HG03571 (cell line): ENCODE data around the gene TRIM17.

Experiments used
- ATAC-seq: cut with Tn5 transposase; IDR thresholded peaks from one replicate; pipeline ENCODE4 v1.9.1; 2021; ENCODE audit not compliant: unreplicated experiment

The TRIM17 gene

DNA sequence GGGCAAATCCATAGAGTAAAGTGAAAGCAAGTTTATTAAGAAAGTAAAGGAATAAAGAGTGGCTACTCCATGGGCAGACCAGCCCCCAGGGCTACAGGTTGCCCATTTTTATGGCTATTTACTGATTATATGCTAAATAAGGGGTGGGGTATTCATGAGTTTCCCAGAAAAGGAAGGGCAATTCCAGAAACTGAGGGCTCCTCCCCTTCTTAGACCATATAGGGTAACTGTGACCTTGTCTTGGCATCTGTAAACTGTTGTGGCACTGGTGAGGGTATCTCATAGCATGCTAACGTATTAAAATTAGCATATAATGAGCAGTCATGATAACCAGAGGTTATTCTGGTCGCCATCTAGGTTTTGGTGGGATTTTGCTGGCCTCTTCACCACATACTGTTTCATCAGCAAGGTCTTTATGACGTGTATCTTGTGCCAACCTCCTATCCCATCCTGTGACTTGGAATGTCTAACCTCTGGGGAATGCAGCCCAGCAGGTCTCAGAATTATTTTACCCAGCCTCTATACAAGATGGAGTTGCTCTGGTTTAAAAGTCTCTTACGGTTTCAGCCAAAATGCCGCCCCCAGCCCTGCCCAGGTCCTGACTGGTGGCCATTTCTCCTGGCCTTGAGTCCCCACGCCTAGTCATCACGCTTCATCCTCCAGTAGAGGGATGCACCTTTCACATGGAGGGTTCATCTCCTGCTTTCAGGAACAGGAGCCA, 982 bp upstream of the TRIM17 start:
- no peak for ATAC-seq

DNA sequence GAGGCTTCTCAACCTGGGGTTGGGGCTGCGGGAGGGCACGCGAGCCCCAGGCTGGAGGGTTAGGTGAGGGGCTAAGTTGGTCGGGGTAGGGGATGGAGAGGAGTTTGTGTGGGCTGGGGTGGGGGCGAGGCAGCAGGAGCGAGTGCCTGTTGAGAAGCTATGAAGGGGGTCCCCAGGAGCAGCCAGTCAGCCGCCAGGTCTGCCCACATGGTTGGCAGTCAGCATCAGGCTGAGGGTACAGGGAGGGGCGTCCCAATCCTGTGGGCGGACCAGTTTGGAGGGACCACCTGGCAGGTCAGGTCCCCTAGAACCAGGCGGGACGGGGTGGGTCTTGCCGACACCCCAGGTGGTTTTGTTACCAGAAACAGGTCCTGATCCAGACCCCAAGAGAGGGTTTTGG, 400 bp upstream of the TRIM17 start:
- no peak for ATAC-seq

DNA sequence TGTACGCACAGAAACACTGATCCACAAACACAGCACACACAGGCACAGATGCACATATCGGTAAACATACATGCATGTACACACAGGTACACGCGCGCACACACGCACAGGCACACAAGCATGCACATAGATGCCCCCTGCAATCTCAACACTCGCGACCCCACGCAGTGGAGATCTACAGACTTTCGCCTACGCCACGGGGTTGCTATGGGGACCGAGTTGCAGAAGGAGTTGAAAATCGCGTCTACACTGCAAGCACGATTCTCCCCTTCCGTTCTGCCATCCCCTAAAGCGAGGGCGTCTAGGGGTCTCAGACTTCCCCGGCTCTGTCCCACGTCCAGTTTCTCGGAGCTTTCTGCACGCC, 826 bp downstream of the TRIM17 start:
- no peak for ATAC-seq

GRCh38 chr1:228415221-228415620, 1.4 kb downstream of the TRIM17 start:
- no peak for ATAC-seq

GRCh38 chr1:228414511-228415211, 2.0 kb downstream of the TRIM17 start:
- ATAC-seq = no peak

DNA sequence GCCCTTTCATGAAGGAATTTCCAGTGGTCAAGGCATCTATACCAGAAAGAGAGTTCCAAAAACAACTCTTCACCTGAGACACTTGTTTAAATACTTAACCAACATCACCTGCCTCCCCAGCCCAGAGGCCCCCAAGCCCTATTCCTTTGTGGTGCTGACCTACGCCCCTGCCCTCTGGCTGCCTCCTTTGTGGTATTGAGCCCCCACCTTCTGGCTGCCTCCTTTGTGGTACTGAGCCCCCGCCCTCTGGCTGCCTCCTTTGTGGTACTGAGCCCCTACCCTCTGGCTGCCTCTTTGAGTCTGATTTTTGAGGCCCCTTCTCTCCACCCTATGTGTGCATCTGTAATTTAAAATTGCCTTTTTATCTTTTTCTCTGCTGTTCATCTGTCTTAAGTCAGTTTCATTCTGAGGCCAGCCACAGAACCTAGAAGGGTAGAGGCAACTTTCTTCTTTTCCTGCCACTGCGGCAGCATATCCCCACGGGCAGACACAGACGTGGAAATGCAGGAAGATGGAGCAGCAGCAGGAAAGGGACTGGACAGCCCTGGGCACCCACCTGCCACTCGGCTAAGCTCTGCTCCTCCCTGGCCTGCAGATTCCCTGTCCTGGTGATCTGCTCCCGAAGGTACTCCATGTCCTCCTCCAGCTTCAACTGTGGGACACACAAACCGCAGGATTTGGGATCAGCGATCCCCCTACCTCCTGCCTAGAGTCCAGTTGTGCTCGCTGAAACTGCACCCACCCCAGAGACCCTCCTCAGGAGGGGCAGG, 3.2 kb downstream of the TRIM17 start:
- ATAC-seq = no peak

DNA sequence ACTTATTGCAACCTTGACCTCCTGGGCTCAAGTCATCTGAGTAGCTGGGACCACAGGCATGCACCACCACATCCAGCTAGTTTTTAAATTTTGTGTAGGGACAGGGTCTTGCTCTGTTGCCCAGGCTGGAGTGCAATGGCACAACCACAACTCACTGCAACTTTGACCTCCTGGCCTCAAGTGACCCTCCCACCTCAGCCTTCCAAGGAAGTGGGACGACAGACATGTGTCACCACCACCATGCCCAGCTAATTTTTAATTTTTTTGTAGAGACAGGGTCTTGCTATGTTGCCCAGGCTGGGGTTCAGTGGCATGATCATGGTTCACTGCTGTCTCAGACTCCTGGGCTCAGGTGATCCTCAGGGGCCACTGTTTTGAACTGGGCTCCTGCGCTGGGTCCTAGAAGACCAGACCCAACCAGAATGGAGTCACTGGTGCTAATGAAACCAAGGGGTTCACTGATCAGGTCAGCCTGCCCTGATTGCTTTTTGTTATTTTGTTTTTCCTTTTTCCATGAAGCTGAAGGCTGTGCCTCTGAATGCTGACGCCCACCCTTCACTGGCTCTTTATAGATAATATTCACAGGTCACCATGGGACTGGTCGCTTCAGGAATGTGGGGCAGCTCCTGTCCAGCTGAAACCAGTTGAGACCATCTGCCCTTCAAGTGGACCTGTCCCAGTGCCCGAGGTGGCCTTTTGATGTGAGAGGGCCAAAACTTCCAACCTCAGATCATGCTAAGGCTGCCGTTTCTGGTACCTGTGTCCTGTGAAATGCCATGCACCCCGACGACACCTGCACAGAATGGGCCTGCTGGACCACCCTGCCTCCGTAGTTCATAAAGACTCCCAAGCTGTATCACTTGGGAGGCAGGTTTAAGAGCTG, 4.9 kb downstream of the TRIM17 start:
- ATAC-seq = no peak

DNA sequence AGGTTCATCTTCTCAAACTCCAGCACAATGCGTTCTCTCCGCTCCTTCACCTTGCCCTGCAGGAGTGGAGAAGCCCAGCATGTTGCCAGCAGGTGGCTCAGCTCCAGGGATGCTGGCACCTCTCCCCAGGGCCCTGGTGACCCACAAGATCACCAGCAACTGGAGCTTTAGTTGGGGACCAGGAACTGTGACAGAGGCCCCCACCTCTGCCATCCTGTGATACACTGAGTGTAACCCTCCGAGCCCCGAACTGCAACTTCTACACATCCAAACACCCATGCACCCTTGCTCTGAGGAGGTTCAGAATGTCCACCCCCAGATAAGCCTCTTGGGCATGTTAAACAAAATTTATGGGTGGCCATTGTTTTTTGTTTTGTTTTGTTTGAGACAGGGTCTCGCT, 5.5 kb downstream of the TRIM17 start:
- ATAC-seq = no peak

DNA sequence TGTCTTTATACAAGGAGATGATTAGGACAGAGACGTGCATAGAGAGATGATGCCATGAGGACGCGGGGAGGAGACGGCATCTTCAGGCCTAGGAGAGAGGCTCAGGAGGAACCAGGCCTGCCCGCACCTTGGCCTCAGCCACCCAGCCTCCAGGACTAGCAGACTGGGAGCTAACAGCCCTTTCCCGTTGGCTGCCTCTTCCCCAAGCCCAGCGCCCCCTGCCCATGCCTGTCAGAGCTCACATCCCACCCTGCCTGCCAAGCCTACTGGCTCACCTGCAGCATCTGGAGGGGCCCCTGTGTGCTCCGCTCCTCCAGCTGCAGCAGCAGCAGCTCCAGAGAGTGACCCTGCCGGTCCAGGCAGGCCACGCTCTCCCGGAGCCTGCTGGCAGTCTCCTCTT, 6.0 kb downstream of the TRIM17 start:
- ATAC-seq = no peak

- ATAC-seq = no peak
Observed at GRCh38 chr1:228410015-228410414, 6.6 kb downstream of the TRIM17 start.

DNA sequence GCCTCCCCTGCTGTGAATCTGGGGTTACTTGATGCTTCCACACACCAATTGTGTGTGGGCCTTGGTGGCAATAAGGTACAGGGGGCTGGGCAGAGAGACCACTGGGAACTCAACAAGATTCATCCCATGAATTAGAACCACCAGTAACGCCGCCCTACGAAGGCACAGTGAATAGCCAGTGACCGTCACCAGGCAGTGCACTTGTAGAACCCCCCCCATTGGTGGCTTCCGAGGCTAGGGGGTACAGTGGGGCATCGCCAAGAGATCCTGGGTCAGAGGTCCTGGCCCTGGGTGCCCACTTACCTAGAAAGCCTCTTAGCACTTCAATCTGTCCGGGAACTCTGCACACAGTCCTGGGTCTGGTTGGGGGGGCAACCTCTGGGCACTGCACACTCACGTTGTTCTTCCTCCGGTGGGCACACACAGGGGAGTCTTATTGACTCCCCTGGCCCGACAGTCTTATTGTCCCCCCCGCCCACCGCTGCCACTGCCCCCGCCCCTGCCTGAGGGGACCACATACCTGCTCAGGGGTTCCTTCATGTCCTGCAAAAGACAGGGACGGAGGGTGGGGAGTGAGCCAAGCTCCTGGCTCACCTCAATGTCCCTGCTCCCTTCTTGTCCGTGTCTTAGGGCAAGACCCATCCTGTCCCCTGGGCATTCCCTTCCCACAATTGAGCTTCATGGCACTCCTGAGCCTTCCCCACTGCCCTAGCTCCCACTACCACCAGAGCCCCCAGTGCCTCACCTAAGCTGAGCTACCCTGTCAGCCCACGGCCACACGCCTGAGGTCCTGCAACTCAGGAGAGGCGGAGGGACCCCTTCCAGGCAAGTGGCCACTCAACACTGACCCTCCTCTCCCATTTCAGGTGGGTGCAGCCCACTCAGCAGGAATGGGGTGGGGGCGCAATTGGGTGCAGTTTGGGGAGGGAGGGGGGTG, 7.5 kb downstream of the TRIM17 start:
- ATAC-seq = no peak

DNA sequence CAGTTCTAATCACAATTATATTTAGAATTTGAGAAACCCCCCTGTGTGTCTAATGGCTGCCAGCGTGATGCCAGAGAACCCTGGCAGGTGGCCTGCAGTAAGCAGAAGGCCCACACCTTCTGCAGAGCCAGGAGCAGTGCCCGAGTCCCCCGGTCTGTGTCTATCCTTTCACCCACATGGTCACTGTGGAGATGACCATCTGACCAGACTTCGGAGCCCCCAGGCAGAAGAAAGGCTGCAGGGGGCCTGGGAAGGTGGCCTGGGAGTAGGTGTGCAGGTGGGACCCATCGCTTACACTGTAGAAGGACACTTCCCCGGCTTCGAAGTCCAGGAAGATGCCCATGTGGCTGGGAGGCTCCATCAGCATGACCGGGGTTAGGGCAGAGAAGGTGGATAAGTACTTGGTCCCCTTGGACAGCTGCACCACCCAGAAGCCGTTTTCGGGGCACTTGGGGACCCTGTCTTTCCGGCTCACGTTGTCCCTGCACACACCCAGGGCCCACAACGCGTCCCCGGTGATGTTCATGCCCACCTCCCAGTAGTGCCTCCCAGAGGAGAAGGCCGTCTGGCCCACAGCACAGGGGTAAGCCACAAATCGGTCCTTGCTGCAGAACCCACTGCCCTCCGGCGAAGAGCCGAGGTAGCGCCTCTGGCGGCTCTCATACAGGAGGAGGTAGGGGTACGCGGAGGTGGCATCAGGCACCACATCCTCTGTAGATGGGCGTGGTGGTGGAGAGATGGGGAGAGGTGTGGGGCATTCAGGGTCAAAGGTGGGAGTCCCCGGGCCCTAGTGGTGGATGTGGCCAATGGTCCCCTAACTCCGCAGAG, 8.4 kb downstream of the TRIM17 start:
- no peak for ATAC-seq

GRCh38 chr1:228407106-228408040, 9.3 kb downstream of the TRIM17 start:
- ATAC-seq = peak; percentile 41

DNA sequence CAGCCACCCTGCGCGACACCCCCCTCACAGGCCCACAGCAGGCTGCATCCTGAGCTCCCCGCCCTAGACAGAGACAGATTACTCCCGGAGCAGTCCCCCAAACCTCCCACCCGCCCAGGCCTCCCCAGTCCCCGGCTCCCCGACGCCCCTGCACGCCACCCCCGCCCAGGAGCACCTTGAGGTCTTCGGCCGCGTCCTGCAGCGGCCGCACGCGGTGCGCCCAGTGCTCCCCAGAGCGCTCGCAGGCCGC, 10.8 kb downstream of the TRIM17 start:
- ATAC-seq = no peak

DNA sequence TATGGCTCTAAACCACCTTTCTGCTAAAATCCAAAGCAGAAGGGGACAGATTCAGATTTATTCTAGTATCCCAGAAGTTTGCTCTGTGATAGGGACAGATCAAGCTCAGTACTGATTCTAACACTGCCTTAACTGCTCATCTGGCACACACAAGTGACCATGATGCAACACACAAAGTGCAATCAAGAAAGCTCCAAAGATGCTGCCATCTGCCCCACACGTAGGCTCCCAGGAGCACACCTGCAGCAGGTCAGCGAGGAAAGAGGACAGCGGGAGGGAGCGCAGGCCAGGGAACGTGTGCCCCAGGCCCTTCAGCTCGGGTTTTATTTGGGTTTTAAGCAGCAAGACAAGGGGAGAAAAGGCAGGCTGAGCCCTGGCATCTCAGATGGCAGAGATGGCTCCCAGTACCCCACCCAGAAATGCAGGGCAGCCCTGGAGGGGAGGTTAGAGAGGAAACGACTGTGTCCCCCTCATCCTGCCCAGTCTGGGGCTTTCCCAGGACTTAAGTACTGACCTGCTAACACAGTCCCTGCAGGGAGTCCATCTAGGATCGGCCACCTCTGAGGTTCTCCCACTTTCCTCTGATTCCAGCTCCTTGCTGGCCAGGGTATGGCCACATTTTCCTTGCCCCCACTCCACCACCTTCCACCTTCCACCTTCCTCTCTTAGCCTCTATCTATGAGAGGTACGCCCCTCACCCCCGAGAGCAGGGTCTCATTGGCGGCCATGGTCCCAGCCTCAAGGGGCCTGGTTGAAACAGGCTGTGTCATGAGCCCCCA, 11.3 kb downstream of the TRIM17 start:
- ATAC-seq = no peak

GRCh38 chr1:228404107-228404720, 12.4 kb downstream of the TRIM17 start:
- ATAC-seq = no peak

DNA sequence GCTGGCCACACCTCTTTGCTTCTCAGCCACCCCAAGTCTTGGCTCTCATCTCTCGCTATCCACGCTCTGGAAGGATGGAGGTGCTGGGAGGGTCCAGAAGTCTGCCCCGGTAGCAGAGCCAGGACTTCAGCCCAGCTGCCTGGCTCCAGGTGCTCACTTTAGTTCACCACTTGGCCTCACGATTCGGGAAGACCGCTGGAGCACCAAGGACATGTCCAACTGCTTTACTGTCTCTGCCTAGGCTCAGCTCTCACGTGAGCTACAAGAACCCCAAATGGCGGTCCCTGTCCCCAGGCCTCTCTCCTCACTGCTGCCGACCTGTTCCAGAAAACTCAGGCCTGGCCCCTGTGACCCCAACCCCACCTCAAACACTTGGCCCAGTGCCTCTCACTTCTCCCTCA, 13.4 kb downstream of the TRIM17 start:
- ATAC-seq = no peak
